PC-9 (cell line): ENCODE data around the gene MLC1.

Source experiments
- CTCF ChIP-seq: fragments of 200-600 bp; sonication (generic); conservative IDR thresholded peaks from 2 replicates; pipeline ENCODE4 v1.6.1; 2017; ENCODE audit warnings: mixed run types, antibody characterized with exemption, mild to moderate bottlenecking, moderate library complexity
- EZH2 ChIP-seq: fragments of 200-600 bp; sonication (generic); IDR thresholded peaks from 2 replicates; pipeline ENCODE4 v1.8.0; 2017; ENCODE audit warnings: antibody characterized with exemption, low read depth

GRCh38 chr22:50092342-50092741, 7.1 kb upstream of the MLC1 start:
- TF ChIP-seq EZH2 (no peak), CTCF (no peak)
